Measurements from ENCODE around the gene ANKRD9.

Gene ANKRD9

DNA sequence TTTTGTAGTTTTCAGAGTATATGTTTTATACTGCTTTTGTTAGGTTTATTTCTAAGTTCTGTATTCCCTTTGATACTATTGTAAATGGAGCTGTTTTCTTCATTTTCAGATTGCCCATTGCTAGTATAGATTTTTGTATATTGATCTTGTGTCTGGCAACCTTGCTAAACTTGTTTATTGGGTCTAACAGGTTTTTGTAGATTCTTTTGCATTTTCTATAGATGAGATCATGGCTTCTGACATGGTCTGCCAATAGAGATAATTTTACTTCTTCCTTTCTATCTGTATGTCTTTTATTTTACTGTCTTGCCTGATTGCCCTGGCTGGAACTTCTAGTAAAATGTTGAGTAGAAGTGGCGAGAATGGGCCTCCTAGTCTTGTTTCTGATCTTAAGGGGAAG lies 40.3 kb downstream of the ANKRD9 start:
- no peak for DNase-seq

DNA sequence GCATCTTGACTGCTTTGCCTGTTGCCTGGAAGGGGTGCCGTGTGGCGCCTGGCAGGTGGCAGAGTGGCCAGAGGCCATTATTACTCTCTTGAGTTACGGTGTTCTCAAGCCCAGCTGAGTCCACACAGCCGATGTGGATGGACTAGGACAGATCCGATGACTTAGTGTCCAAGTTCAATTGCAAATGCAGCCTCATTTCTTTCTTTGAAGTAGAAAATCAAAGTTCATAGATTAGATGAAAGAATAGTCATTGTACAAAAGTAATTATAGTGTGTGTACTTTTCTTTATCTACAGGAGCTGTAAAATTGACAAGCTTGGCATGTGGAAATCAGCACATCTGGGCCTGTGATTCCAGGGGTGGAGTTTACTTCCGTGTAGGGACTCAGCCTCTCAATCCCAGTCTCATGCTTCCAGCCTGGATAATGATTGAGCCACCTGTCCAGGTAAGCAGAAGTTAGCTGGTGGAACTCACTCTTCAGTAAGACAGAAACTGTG lies 44.7 kb downstream of the ANKRD9 start:
- no peak for DNase-seq

DNA sequence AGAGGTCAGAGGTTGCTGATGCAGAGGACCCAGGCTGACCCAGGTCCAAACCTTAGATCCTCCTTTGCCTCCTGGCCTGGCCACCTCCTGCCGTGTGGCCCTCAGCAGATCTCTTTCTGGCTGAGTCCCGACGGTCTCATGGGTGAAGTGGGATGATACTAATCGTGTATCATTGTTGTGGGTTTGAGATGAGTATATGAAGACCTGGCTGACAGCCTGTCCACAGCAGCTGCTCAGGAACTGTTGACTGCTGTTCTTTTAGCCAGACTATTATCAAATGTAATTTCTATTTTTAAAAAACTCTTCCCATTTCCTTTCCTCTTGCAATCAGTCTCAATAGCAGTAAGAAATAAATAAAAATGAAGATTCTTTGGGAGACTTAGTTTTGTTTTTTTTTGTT lies 45.6 kb downstream of the ANKRD9 start:
- no peak for DNase-seq

- no peak for DNase-seq
Observed at GRCh38 chr14:102462391-102462790, 47.2 kb downstream of the ANKRD9 start.

DNA sequence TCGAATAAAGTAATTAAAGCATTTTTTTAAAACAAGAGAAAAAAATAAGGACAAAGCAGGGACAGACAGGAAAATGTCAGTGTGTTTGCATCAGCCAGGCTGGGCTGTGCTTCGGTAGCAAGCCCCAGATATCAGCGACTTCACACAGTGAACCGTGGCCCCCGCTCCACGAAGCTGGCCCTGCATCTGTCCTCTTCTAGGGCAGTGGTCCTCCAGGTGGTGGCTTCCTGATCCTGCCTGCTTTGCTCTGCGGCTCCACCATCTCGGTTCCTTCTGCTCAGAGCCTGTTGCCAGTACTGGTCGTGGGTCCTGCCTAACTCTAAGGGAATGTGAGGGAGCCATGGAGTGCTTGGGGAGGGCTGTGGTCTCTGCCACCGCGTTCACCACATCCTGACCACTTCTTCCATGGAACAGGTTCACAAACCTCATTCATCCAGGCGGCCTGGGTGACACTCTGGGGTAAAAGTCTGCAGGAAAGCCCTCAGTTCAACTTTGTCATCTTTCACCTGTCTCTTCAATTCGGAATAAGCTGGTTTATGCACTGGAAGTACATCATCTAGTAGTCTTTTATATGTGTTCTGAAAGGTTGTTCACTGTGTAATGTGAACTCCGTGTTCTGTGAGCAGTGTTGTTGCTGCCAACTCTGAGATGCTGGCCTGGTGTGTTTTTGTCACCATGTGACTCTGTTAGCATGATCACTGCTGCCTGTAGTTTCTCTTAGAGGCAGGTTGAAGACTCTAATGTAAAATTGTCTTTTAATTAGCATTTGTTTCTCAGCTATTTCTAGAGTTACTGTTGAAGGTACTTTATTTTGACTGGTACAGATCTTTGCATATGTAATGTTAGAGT lies 47.9 kb downstream of the ANKRD9 start:
- DNase-seq: no peak

DNA sequence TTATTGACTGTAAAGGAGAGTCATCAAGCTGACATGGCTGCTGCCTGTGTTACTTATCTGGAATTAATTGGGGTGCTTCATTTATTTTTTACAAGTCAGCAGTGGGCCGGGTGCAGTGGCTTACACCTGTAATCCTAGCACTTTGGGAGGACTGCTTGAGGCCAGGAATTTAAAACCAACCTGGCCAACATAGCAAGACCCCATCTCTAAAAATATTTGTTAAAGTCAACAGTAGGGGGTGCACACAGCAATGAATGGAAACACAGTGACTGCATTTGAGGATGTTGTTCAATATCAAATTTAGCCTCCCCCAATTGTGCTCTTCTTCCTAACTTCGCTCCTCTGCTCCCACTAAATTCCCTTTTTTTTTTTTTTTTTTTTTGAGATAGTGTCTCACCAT lies 52.1 kb downstream of the ANKRD9 start:
- DNase-seq: no peak

- no peak for DNase-seq
Observed at GRCh38 chr14:102454711-102455110, 54.9 kb downstream of the ANKRD9 start.

DNA sequence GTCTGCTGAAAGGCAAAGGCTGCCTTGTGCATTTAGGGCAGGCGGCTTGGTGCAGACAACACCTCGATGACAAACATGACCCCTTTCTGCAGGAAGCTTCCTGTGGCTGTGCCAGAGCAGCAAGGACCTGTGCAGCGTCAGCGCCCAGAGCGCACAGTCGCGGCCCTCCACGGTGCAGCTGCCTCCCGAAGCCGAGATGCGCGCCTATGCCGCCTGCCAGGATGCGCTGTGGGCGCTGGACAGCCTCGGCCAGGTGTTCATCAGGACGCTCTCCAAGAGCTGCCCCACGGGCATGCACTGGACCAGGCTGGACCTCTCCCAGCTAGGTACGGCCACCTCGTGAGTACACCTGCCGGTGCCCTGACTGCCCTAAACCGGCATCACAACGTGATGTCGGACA lies 57.3 kb downstream of the ANKRD9 start:
- no peak for DNase-seq
